ENCODE measurements around the gene LAMC1.
"Not testable (repeated sequence)": the region's sequence is repeated elsewhere in the genome, so short reads cannot be mapped to it uniquely, and the experiment has no call there.

Gene LAMC1

GRCh38 chr1:183110326-183110880 lies 87.2 kb downstream of the LAMC1 start:
- no peak for DNase-seq

GRCh38 chr1:183114441-183114840 lies 91.2 kb downstream of the LAMC1 start:
- no peak for DNase-seq

GRCh38 chr1:183116416-183116815 lies 93.2 kb downstream of the LAMC1 start:
- no peak for DNase-seq

- no peak for DNase-seq
These were observed 98.4 kb downstream of the LAMC1 start for GRCh38 chr1:183121609-183122008.

- DNase-seq, result no peak
These were observed 101.0 kb downstream of the LAMC1 start for GRCh38 chr1:183124259-183124658.

GRCh38 chr1:183125279-183125999 lies 102.2 kb downstream of the LAMC1 start:
- DNase-seq, result no peak

- no peak for DNase-seq
These were observed 102.8 kb downstream of the LAMC1 start for GRCh38 chr1:183126000-183126366.

- no peak for DNase-seq
These were observed 103.3 kb downstream of the LAMC1 start for GRCh38 chr1:183126528-183126927.

GRCh38 chr1:183129921-183130690 lies 106.9 kb downstream of the LAMC1 start:
- DNase-seq, result no peak

- DNase-seq, result no peak
These were observed 107.9 kb downstream of the LAMC1 start for GRCh38 chr1:183131166-183131565.

- DNase-seq, result no peak
These were observed 112.1 kb downstream of the LAMC1 start for GRCh38 chr1:183135336-183135735.

GRCh38 chr1:183137782-183138181 lies 114.6 kb downstream of the LAMC1 start:
- DNase-seq, result no peak

- DNase-seq, result no peak
These were observed 115.1 kb downstream of the LAMC1 start for GRCh38 chr1:183138301-183138700.

GRCh38 chr1:183139281-183139942 lies 116.2 kb downstream of the LAMC1 start:
- no peak for DNase-seq

- DNase-seq, result no peak
These were observed 117.4 kb downstream of the LAMC1 start for GRCh38 chr1:183140633-183141032.

- no peak for DNase-seq
These were observed 119.0 kb downstream of the LAMC1 start for GRCh38 chr1:183142171-183142570.

GRCh38 chr1:183143576-183144315 lies 120.5 kb downstream of the LAMC1 start:
- no peak for DNase-seq

GRCh38 chr1:183144752-183145151 lies 121.5 kb downstream of the LAMC1 start:
- no peak for DNase-seq

GRCh38 chr1:183147735-183148134 lies 124.5 kb downstream of the LAMC1 start:
- DNase-seq, result no peak

GRCh38 chr1:183148599-183148998 lies 125.4 kb downstream of the LAMC1 start:
- no peak for DNase-seq

GRCh38 chr1:183149273-183149672 lies 126.1 kb downstream of the LAMC1 start:
- DNase-seq, result no peak

GRCh38 chr1:183150032-183150431 lies 126.8 kb downstream of the LAMC1 start:
- DNase-seq, result not testable (repeated sequence)

GRCh38 chr1:183150445-183150844 lies 127.2 kb downstream of the LAMC1 start:
- no peak for DNase-seq

Measured in activated CD8-positive, alpha-beta memory T cell treated with anti-CD3 and anti-CD28 coated beads, Interleukin-2, amount 50 U/mL, for 48 hours (primary cell).